Activated T-cell treated with anti-CD3 and anti-CD28 coated beads, Interleukin-2, amount 50 U/mL, for 72 hours (primary cell): ENCODE results near the gene TACC3. TPM values are rescaled to one million over a fixed set of nuclear protein-coding genes. Genes with fewer than 3 reads are reported as not detected.
"Not testable (repeated sequence)": the region's sequence is repeated elsewhere in the genome, so short reads cannot be mapped to it uniquely, and the experiment has no call there.

ENCODE experiments used
- ATAC-seq, 2 donors: fragments of 150-1000 bp; cut with Tn5 transposase; replicated peaks in 1 of 2; 2 replicates each; pipeline ENCODE4 v1.10.0; 2021; ENCODE audit warnings: moderate library complexity in 2 of 2, mild to moderate bottlenecking in 1 of 2
- DNase-seq, 2 donors: peaks; one replicate each; pipeline ENCODE4 v3.0.0; 2021 to 2022; ENCODE audit warnings: mixed read lengths in 1 of 2
- H3K27ac Mint-ChIP-seq: one replicate; pipeline ENCODE4 v1.8.0; 2022; ENCODE audit warnings: mild to moderate bottlenecking, moderate library complexity, mixed read lengths
- H3K27me3 Mint-ChIP-seq: one replicate; pipeline ENCODE4 v1.8.0; 2022; ENCODE audit warnings: low read depth, mixed read lengths
- H3K36me3 Mint-ChIP-seq, 2 donors: one replicate each; pipeline ENCODE4 v1.8.0; 2022; ENCODE audit warnings: mixed read lengths in 2 of 2, mild to moderate bottlenecking in 1 of 2; ENCODE audit not compliant: insufficient read depth in 2 of 2
- H3K4me1 Mint-ChIP-seq: one replicate; pipeline ENCODE4 v1.8.0; 2022; ENCODE audit warnings: low read depth, mixed read lengths
- H3K4me3 Mint-ChIP-seq, 2 donors: one replicate each; pipeline ENCODE4 v1.8.0; 2022; ENCODE audit warnings: mild to moderate bottlenecking in 2 of 2, mixed read lengths in 2 of 2, moderate library complexity in 2 of 2
- H3K9me3 Mint-ChIP-seq, 2 donors: one replicate each; pipeline ENCODE4 v1.8.0; 2022; ENCODE audit warnings: mixed read lengths in 2 of 2
- total RNA-seq, 2 donors: library from RNA; stranded (reverse); gene quantifications; one replicate each; pipeline ENCODE4 v1.2.3, GENCODE V29; 2022

The TACC3 gene
- total RNA-seq, 2 donors from 2014 or later, result 172 to 206 TPM

DNA sequence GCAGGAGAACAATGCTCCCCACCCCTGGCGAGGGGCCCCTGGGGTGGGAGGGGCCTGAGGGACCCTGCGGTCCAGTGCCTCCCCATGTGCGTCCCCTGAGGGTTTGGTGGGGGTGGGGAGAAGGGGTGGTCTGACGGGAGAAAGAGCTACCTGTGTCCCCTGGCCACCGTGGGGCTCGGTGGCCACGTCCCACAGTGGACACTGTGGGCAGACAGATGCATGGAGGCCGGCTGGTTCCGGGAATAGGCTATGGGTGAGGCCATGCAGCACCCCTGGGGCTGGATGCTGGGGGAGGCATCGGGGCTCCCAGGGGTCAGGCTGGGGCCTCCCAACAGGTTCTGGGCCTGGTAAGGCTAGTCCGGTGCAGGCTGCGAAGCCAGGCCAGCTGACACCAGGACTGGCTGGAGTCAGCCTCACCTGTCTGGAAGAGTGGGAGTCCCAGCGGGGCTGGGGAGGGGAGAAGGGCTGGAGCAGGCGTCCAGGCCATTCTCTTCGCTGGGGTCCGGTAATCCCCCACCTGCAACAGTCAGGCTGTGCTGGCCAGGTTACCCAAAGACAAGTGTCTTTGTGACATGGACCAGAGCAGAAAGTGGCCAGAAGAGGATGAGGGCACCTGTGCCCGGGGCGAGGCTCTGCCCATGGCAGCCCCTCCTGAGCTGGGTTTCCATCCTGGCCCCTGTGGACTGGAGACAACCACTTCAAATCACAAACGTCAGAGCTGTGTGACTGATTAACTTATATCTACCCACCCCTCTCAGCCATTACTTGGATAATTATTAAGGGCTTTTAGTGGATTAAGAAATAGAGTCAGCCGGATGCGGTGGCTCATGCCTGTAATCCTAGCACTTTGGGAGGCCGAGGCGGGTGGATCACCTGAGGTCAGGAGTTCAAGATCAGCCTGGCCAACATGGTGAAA is 35.8 kb upstream of the TACC3 start:
- Mint-ChIP-seq H3K36me3 (peaks cover 1 to 5% of the 10 kb centered on the region in 2 donors), H3K27me3 (no peaks in the 10 kb centered on the region), H3K4me3 (no peak overlapping the region), H3K27ac (no peak overlapping the region), H3K9me3 (no peaks in the 10 kb centered on the region), H3K4me1 (peaks cover 12% of the 10 kb centered on the region)
- DNase-seq, result no peak
- no peak for ATAC-seq

- H3K4me3 Mint-ChIP-seq, result no peak overlapping the region
- H3K27ac Mint-ChIP-seq, result no peak overlapping the region
- H3K4me1 Mint-ChIP-seq, result peaks cover 12% of the 10 kb centered on the region
- H3K36me3 Mint-ChIP-seq, result peaks cover 3 to 11% of the 10 kb centered on the region in 2 donors
- ATAC-seq (no peak), DNase-seq (no peak)
- no peaks in the 10 kb centered on the region for H3K9me3 Mint-ChIP-seq
- H3K27me3 Mint-ChIP-seq, result no peaks in the 10 kb centered on the region
These were observed 34.8 kb upstream of the TACC3 start for GRCh38 chr4:1686440-1687036.

GRCh38 chr4:1690698-1691097 is 30.6 kb upstream of the TACC3 start:
- no peak for DNase-seq
- H3K4me3 Mint-ChIP-seq, result no peak overlapping the region
- H3K9me3 Mint-ChIP-seq, result no peaks in the 10 kb centered on the region
- peaks cover 5% of the 10 kb centered on the region for H3K4me1 Mint-ChIP-seq
- peaks cover 5 to 31% of the 10 kb centered on the region in 2 donors for H3K36me3 Mint-ChIP-seq
- H3K27me3 Mint-ChIP-seq, result no peaks in the 10 kb centered on the region
- no peak overlapping the region for H3K27ac Mint-ChIP-seq
- no peak for ATAC-seq

GRCh38 chr4:1691737-1692373 is 29.5 kb upstream of the TACC3 start:
- ATAC-seq (no peak), DNase-seq (no peak)
- Mint-ChIP-seq H3K27ac (no peak overlapping the region), H3K9me3 (no peaks in the 10 kb centered on the region), H3K4me3 (no peak overlapping the region), H3K4me1 (peaks cover 5% of the 10 kb centered on the region), H3K36me3 (peaks cover 8 to 37% of the 10 kb centered on the region in 2 donors), H3K27me3 (no peaks in the 10 kb centered on the region)

DNA sequence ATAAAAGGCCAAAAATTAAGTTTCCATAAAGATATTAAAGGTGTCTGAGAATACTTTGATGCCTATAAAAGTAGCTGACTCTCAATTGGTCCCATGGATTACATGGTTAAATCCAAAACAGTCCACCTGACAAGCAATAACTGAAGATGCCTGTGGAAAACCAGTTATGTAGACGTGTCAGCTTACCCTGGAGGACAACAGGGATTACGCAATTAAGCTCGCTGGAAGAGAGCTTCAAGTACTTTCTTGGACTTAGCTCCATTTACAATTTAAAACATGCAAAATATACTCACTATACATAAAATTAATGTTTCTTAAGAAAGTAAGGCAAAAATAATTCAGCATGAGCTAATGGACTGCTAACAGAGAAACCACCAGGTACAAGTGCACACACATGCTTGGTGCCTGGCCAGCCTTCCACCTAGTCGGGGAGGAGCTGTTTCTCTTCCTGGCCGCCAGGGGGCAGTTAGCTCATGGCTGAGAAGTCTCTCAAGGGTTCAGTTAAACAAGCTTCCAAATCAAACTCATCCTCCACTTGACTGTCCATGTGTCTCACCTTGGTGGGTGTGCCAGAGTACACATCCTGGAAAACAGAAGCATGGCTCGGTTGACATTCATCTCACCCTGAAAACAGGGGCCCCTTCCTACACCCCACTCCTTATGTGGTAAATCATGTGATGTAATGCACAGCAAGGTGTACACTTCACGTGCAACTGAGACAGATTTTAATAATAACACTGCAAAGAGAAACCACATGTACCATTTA is 28.0 kb upstream of the TACC3 start:
- peaks cover 5% of the 10 kb centered on the region for H3K4me1 Mint-ChIP-seq
- H3K4me3 Mint-ChIP-seq, result no peak overlapping the region
- DNase-seq (peak; percentile 73 to 79), ATAC-seq (peak; percentile 89 to 91)
- H3K27ac Mint-ChIP-seq, result no peak overlapping the region
- H3K27me3 Mint-ChIP-seq, result no peaks in the 10 kb centered on the region
- H3K9me3 Mint-ChIP-seq, result no peaks in the 10 kb centered on the region
- peaks cover 8 to 37% of the 10 kb centered on the region in 2 donors for H3K36me3 Mint-ChIP-seq

DNA sequence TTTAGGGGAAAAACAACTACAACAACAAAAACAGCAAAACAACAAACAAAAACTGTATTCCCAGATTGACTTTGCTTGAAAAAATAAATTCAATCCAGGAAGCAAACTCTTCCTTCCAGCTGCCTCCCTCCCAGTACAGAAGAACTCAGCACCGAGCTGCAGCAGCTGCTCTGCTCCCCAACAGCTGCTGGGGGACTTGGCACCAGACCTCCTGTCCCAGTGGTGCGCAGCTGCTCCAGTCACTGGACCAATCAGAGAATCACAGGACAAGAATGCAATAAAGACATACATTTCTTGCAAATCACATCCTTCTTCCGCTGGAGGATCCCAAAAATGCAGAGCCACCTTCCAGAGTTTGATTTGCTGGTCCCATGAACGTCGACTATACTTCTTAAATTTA is 25.4 kb upstream of the TACC3 start:
- no peaks in the 10 kb centered on the region for H3K27me3 Mint-ChIP-seq
- peaks cover 5% of the 10 kb centered on the region for H3K4me1 Mint-ChIP-seq
- peaks cover 8 to 38% of the 10 kb centered on the region in 2 donors for H3K36me3 Mint-ChIP-seq

GRCh38 chr4:1701671-1702070 is 19.6 kb upstream of the TACC3 start:
- not testable (repeated sequence) for H3K27me3 Mint-ChIP-seq, H3K4me3 Mint-ChIP-seq, H3K27ac Mint-ChIP-seq, DNase-seq, ATAC-seq, H3K9me3 Mint-ChIP-seq
- Mint-ChIP-seq H3K4me1 (peaks cover 33% of the 10 kb centered on the region), H3K36me3 (peaks cover 7 to 33% of the 10 kb centered on the region in 2 donors)

More for the DNA sequence above, 25.4 kb upstream of the TACC3 start:
- no peak overlapping the region for H3K27ac Mint-ChIP-seq
- no peak overlapping the region for H3K4me3 Mint-ChIP-seq
- H3K9me3 Mint-ChIP-seq, result no peaks in the 10 kb centered on the region
- no peak for ATAC-seq
- no peak for DNase-seq

DNA sequence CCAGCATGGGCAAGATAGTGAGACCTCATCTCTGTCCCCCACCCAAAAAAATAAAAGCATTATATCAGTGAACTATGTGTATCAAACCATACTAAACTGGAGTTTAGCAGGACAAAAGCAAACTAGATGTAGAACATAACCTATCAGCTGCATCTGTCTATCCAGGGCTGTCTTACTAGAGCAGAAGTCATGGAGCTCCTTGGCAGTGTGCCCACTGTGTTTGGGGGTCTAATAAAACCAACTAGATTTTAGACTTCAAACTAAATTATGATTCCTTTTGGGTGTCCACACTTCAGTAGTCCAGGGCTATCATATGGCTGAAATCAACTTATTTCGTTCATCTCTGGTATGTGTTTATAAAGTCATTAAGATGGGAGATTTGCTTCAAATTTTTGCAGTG is 17.5 kb upstream of the TACC3 start:
- peak overlapping the region; percentile 33 for H3K27ac Mint-ChIP-seq
- H3K9me3 Mint-ChIP-seq, result no peaks in the 10 kb centered on the region
- ATAC-seq (no peak), DNase-seq (no peak)
- H3K27me3 Mint-ChIP-seq, result no peaks in the 10 kb centered on the region
- peaks cover 7 to 39% of the 10 kb centered on the region in 2 donors for H3K36me3 Mint-ChIP-seq
- H3K4me3 Mint-ChIP-seq, result no peak overlapping the region
- H3K4me1 Mint-ChIP-seq, result peaks cover 42% of the 10 kb centered on the region

DNA sequence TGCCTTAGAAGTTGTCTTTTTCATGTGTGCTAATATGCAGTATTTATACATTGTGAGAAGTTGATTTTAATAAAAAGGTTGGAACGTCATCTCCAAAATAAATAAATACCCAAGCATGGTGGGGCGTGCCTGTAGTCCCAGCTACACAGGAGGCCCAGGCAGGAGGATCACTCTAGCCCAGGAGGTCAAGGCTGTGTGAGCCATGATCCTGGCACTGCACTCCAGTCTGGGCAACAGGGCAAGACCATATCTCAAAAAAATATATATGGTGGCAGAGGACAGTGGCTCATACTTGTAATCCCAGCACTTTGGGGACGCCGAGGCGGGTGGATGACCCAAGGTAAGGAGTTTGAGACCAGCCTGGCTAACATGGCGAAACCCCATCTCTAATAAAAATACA is 15.6 kb upstream of the TACC3 start:
- Mint-ChIP-seq H3K36me3 (peaks cover 8 to 42% of the 10 kb centered on the region in 2 donors), H3K27me3 (no peaks in the 10 kb centered on the region), H3K27ac (no peak overlapping the region), H3K4me3 (no peak overlapping the region), H3K9me3 (no peaks in the 10 kb centered on the region), H3K4me1 (peaks cover 60% of the 10 kb centered on the region)
- ATAC-seq (no peak), DNase-seq (no peak)

- DNase-seq (no peak), ATAC-seq (no peak)
- Mint-ChIP-seq H3K36me3 (peaks cover 12 to 46% of the 10 kb centered on the region in 2 donors), H3K9me3 (no peaks in the 10 kb centered on the region), H3K27ac (no peak overlapping the region), H3K4me3 (no peak overlapping the region), H3K4me1 (peaks cover 67% of the 10 kb centered on the region), H3K27me3 (no peaks in the 10 kb centered on the region)
These were observed 15.0 kb upstream of the TACC3 start for GRCh38 chr4:1706358-1706757.

DNA sequence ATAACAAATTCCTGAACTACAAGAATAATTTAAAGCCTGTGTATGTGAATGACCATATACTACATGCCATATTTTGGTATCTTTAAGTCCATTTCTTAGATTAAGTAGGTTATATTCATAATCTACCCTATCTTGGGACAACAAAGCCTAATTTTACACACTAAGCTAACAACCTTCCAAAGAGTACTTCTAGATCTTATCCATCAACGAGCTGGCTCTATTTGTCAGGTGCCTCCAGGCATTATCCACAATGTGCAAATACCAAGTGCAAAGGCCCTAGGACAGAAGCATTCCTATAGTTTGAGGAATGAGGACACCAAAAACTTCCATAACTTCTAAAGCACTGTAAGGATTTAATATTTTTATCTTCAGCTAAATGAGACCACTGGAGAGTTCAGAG is 12.7 kb upstream of the TACC3 start:
- H3K4me3 Mint-ChIP-seq, result peak overlapping the region; percentile 34
- H3K27ac Mint-ChIP-seq, result peak overlapping the region; percentile 51
- H3K9me3 Mint-ChIP-seq, result no peaks in the 10 kb centered on the region

GRCh38 chr4:1711055-1711570 is 10.2 kb upstream of the TACC3 start:
- Mint-ChIP-seq H3K36me3 (peaks cover 10 to 30% of the 10 kb centered on the region in 2 donors), H3K4me1 (peaks cover 67% of the 10 kb centered on the region), H3K27me3 (no peaks in the 10 kb centered on the region), H3K4me3 (peak overlapping the region; percentile 72 to 99), H3K9me3 (no peaks in the 10 kb centered on the region), H3K27ac (peak overlapping the region; percentile 51)
- DNase-seq (no peak), ATAC-seq (no peak)

More for the DNA sequence above, 12.7 kb upstream of the TACC3 start:
- DNase-seq (no peak), ATAC-seq (no peak)
- H3K36me3 Mint-ChIP-seq, result peaks cover 10 to 41% of the 10 kb centered on the region in 2 donors
- H3K27me3 Mint-ChIP-seq, result no peaks in the 10 kb centered on the region
- H3K4me1 Mint-ChIP-seq, result peaks cover 59% of the 10 kb centered on the region
